ENCODE measurements around the gene PPP1R1C.
"Not testable (repeated sequence)": the region's sequence is repeated elsewhere in the genome, so short reads cannot be mapped to it uniquely, and the experiment has no call there.

Gene PPP1R1C, protein sequence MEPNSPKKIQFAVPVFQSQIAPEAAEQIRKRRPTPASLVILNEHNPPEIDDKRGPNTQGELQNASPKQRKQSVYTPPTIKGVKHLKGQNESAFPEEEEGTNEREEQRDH

GRCh38 chr2:181985632-181986205 is at the start of gene PPP1R1C:
Gene PPP1R1C, plus strand, starts transcription at chr2:181985853. Its CDS starts 258 bp downstream, at chr2:181986111.
- no peak for DNase-seq (ENCODE audit: low spot score)

DNA sequence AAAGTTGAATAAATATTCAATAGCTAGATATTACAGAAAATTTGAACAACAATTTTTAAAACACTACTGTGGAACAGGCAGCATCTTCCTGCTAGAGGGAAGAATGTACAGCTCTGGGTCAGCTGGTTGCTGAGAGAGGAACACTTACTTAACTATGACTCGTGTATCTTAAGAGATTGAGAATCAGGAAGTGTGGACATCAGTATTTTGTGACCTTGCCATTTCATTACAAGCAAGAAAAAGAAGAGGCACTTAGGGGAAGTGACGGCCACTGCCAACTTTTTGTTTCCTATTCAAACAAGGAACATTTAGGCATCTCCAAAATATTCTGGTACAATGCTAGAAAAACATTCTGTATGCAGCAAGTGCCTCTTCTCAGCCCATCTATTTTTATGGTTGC is 48.2 kb upstream of the PPP1R1C start:
- no peak for DNase-seq (ENCODE audit: low spot score)

- no peak for DNase-seq (ENCODE audit: low spot score)
These were observed 42.1 kb upstream of the PPP1R1C start for GRCh38 chr2:181943411-181944124.

DNA sequence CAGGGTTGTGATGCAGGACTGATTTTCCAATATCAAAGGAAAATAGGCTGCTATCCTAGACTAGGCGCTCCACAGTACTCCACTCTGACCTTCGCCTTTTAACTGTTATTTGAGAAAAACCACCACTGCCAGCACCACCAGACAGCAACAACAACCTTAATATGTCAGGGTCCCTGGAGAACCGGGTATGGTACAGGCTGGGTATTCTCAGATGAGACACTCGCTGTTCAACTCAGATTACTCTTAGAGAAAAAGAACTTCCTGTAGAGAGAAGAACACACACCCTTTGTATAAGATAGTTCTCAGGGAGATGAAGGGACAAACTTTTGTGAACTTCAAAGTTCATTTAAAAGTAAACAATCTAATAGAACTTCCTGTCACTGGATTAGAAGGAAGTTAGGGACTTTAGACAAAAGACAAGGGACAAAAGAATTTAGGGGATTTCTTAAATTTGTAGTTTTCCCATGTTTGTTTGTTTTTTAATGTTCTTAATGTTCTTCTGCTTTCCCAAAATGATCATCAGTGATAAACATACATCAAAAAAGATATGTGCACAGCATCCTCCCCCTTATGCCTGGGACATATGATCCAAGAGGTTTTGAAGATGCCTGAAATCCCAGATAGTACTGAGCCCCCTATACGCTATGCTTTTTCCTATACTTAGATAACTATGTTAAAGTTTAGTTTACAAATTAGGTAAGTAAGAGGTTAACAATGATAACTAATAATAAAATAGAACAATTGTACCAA is 41.3 kb upstream of the PPP1R1C start:
- no peak for DNase-seq (ENCODE audit: low spot score)

- no peak for DNase-seq (ENCODE audit: low spot score)
These were observed 40.8 kb upstream of the PPP1R1C start for GRCh38 chr2:181944914-181945291.

- DNase-seq (ENCODE audit: low spot score), result no peak
These were observed 39.1 kb upstream of the PPP1R1C start for GRCh38 chr2:181946444-181947127.

- DNase-seq (ENCODE audit: low spot score), result no peak
These were observed 38.4 kb upstream of the PPP1R1C start for GRCh38 chr2:181947273-181947672.

DNA sequence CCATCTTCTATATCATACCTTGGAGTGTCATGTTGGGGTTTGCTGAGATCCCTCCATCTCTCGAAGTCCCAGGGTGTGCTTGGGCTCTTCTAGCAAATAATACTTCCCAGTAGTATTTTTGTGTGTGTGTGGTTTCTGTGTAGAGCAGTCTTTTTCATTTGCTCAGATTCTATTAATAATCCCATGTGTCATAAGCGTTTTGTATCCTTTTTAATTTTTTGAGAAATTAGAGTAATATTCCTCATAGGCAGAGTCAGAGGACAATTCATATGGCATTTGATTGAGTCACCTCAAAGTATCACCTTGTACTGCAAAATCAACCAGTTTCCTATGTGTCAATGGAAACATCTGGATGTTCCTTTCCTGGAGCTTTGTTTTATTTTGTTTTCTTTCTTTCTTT is 37.4 kb upstream of the PPP1R1C start:
- DNase-seq (ENCODE audit: low spot score), result no peak

DNA sequence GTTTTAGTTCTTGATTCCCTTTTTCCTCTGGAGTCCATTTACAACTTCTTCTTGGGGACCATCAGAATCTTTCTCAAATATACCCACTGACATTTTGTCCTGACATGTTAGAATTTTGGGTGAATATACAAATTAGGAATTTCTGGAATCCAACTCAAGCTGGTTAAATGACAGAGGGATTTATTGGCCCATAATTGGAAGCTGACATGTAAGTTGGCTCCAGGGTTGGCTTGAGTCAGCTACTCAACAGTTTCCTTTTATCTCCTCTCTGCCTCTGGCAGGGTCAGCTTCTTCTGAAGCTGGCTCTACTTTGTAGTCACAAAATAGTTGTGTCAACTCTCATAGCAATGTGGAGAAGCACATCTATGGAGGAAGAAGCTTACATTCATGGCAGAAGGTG is 36.6 kb upstream of the PPP1R1C start:
- DNase-seq (ENCODE audit: low spot score), result no peak

DNA sequence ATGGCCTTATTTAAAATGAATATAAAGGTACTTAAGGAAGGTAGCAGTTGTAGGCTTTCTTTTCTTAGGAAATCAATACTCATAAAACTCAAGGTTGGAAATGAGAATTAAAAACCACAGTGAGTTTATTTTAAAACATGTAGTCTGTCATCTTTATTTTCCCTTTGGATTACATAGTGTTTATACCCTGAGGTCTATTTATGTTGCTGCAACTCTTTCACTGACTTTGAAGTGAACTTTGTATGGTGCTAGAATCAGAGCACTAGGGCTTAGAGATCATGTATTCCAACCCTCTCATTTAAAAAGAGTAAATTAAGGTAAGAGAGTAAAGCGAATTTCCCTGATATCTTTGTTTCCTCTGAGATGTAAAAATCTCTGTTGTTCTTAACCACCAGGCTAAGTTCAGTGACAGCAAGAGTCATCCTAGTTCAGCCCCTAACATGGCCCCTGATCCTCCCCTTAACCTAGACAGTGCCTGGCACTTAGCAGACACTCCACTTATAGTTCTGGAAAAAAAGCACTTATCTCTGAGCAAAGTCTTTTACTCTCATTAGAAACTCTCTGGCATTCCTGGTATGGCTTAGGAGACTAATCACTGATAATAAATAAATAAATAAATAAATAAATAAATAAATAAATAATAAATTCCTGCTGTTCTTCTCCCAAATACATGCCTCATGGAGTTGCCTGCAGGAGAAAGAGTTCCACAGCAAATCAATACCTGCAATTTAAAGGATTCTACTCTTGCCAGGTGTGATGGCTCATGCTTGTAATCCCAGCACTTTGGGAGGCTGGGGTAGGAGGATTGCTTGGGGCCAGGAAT is 33.0 kb upstream of the PPP1R1C start:
- DNase-seq (ENCODE audit: low spot score), result no peak

DNA sequence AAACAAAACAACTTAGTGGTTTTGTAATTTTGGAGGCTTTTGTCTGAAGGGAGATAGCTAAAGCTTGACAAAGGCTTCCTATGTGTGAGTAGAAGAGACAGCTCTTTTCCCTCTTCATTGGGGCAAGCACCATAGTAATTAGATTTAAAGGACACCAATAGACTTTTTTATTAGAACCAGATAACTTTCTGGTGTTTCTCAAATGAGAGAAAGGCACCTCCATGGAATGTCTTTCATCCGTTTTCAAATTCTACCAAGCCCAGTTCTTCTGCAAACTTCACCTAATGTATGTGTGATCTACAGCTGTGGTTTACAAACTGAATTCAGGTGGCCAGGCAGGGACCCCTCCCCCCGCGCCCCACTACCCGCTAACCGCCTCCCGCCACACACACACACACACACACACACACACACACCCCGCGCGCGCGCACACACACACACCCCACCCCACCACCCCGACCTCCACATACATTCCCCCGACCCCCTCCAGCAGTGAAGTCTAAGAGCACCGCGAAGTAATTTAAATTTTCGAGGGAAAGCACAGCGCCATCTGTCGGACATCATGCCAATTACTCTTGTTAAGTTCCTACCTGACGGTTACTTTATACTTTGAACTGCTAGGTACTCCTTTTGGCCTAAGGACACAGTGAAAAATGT is 31.6 kb upstream of the PPP1R1C start:
- DNase-seq (ENCODE audit: low spot score), result peak; percentile 60

DNA sequence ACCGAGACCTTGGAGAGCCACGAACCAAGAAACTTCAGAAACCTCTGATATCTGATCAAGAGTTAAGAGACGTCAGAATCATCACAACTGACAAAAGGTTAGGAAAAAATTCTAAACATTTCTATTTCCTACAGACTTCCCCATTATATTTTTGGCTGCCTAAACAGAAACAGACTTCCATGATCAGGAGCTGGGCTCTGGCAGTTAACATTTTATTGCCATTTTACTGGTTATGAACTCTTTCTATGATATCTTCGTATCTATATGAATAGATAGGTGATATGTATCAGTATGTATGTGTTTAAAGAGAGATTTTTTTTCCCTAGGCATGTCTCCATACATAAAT is 31.1 kb upstream of the PPP1R1C start:
- DNase-seq (ENCODE audit: low spot score), result no peak

DNA sequence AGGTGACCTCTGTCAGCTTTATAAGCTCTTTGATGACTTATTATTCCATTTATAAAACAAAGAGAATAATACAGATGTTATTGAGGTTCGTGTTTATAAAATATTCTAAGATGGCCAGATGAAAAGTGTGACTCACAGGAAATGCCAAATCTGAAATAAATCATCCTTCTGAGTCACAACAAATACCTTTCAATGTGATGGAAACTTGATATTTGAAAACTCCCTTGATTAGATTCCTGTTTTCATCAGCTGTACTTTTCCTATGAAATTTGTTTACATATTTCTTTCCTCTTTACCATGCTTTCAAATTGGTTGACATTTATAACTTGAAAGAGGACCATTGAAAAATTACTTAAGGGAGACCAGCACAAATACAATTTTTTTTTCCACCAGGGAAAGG is 30.6 kb upstream of the PPP1R1C start:
- no peak for DNase-seq (ENCODE audit: low spot score)

DNA sequence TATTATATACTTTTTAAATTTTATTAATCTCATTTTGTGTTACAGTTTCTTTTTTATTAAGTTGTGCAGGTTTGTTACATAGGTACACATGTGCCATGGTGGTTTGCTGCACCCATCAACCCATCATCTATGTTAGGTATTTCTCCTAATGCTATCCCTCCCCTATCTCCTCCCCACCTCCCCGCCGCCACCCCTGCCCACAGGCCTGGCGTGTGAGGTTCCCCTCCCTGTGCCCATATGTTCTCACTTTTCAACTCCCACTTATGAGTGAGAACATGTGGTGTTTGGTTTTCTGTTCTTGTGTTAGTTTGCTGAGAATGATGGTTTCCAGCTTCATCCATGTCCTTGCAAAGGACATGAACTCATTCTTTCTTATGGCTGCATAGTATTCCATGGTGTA is 29.8 kb upstream of the PPP1R1C start:
- DNase-seq (ENCODE audit: low spot score), result not testable (repeated sequence)

- DNase-seq (ENCODE audit: low spot score), result no peak
These were observed 28.0 kb upstream of the PPP1R1C start for GRCh38 chr2:181957668-181958067.

- no peak for DNase-seq (ENCODE audit: low spot score)
These were observed 26.9 kb upstream of the PPP1R1C start for GRCh38 chr2:181958726-181959125.

DNA sequence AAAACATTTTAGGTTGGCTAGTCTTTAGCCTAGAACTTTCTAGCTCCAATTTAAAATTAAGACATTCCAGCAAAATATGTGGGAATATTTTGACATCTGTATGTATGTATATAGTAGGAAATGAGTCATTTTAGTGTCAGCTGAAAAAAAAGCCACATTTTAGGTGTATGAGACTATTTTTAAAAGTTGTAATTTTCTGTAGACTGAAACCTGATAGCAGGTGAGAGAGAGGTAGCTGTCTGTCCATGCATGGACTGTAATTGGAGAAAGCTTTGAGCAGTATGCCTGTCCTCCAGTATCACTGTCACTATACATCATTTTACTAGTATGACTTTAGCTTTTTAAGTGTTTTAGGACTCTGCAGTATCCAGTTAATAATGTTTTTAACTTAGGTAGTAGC is 26.1 kb upstream of the PPP1R1C start:
- DNase-seq (ENCODE audit: low spot score), result no peak

DNA sequence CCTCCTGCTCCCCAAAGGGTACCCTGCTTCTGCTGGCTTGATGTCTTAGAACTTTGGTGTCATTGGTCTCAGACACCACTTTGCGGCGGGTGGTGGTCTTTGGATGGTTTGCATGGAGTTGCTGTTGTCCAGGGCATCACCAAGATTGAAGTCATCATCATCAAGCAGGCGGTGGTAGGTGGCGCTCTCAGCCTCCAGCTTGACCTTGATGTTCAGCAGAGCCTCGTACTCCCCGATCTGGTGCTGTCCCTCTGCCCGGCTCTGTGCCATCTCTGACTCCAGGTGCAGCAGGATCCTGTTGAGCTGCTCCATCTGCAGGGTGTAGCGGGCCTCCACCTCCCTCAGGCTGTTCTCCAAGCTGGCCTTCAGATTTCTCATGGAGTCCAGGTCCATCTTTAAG is 24.5 kb upstream of the PPP1R1C start:
- not testable (repeated sequence) for DNase-seq (ENCODE audit: low spot score)

- DNase-seq (ENCODE audit: low spot score), result no peak
These were observed 23.5 kb upstream of the PPP1R1C start for GRCh38 chr2:181962142-181962541.

GRCh38 chr2:181970160-181970794 is 15.4 kb upstream of the PPP1R1C start:
- DNase-seq (ENCODE audit: low spot score), result no peak

DNA sequence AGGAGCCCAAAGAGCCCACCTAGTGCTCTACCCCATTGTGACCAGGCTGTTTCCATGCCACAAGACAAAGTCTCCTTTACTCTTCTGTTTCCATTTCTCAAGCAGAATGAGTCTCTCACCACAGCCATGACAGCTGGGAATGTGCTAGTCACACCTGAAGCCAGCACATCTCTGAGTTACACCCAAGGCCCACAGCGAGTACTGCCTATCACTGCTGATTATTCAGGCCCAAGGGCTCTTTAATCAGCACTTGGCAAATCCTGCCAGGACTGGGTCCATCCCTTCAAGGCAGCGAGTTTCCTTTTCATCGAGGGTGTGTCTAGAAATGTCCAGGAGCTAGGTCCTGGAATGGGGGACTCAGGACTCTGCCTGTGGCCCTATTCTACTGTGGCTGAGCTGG is 14.6 kb upstream of the PPP1R1C start:
- no peak for DNase-seq (ENCODE audit: low spot score)
